A549 (cell line): ENCODE results near the gene MBTPS2. TPM values are rescaled to one million over a fixed set of nuclear protein-coding genes. Genes with fewer than 3 reads are reported as not detected.

ENCODE experiments used
- ATAC-seq, 2 experiments: fragments of 200-7000 bp in 1 of 2; fragments of >200 bp in 1 of 2; cut with Nextera tagmentation in 1 of 2; cut with Tn5 transposase in 1 of 2; 3 replicates each; pipeline versions ENCODE4 v1.8.0 to v1.9.1; 2018 to 2020; ENCODE audit warnings: mild to moderate bottlenecking in 1 of 2, moderate library complexity in 1 of 2
- CTCF ChIA-PET: fragments of 300-600 bp; sonication (Branson Sonifier 250); formaldehyde crosslinking; extraction: SDS; loops from one replicate; lab custom pipeline; 2021; ENCODE audit warnings: antibody characterized with exemption, inconsistent platforms; lab: Yijun Ruan, JAX
- POLR2A ChIA-PET: fragments of 350-600 bp; formaldehyde crosslinking; extraction: SDS; loops from one replicate; lab custom pipeline; 2021; ENCODE audit warnings: antibody characterized with exemption, inconsistent platforms; lab: Yijun Ruan, JAX
- DNase-seq, 2 experiments: peaks; one replicate each; pipeline versions ENCODE4 v3.0.0 to v3.0.0-alpha.2; 2011 to 2016; ENCODE audit warnings: low read depth in 1 of 2, low spot score in 1 of 2
- FAIRE-seq: peaks from 2 replicates; lab custom pipeline; 2011; peaks lifted over from hg19 to GRCh38; lab: Jason Lieb, UNC
- H3K27ac ChIP-seq, 2 experiments: fragments of >200 bp; sonication (Bioruptor Twin); formaldehyde crosslinking; 3 replicates each; pipeline ENCODE4 v1.5.1; 2016 to 2017
- H3K4me1 ChIP-seq: fragments of >200 bp; sonication (Bioruptor Twin); formaldehyde crosslinking; 3 replicates; pipeline ENCODE4 v1.6.1; 2016
- H3K4me2 ChIP-seq: fragments of >200 bp; sonication (Bioruptor Twin); formaldehyde crosslinking; 3 replicates; pipeline ENCODE4 v1.6.1; 2016
- H3K4me3 ChIP-seq: fragments of >200 bp; sonication (Bioruptor Twin); formaldehyde crosslinking; 3 replicates; pipeline ENCODE4 v1.5.1; 2016
- H3K9me3 ChIP-seq: fragments of >200 bp; sonication (Bioruptor Twin); formaldehyde crosslinking; 3 replicates; pipeline ENCODE4 v1.6.1; 2016
- ATOH8 ChIP-seq: fragments of 250-450 bp; sonication (Bioruptor Pico); IDR thresholded peaks from 2 replicates; pipeline ENCODE4 v1.5.0; 2020; ENCODE audit warnings: low read depth, mild to moderate bottlenecking, moderate library complexity
- BHLHE40 ChIP-seq: IDR thresholded peaks from 2 replicates; pipeline ENCODE4 v1.6.1; 2012; ENCODE audit warnings: low read depth, low read length, inconsistent platforms
- CHD2 ChIP-seq: fragments of 150-350 bp; IDR thresholded peaks from 2 replicates; pipeline ENCODE4 v1.6.1; 2014; ENCODE audit warnings: low read length; ENCODE audit not compliant: partially characterized antibody
- CTCF ChIP-seq: fragments of >200 bp; sonication (Bioruptor Twin); formaldehyde crosslinking; IDR thresholded peaks from 3 replicates; pipeline ENCODE4 v1.5.1; 2016
- E2F6 ChIP-seq: IDR thresholded peaks from 2 replicates; pipeline ENCODE4 v1.6.1; 2012; ENCODE audit warnings: low read depth, borderline replicate concordance
- EHF ChIP-seq: fragments of 250-450 bp; sonication (Bioruptor Pico); IDR thresholded peaks from 2 replicates; pipeline ENCODE4 v1.5.0; 2020; ENCODE audit warnings: mild to moderate bottlenecking
- ELK1 ChIP-seq: fragments of 150-350 bp; IDR thresholded peaks from 2 replicates; pipeline ENCODE4 v1.6.1; 2014; ENCODE audit warnings: low read depth, mild to moderate bottlenecking, low read length
- EP300 ChIP-seq, 2 experiments: fragments of >200 bp; sonication (Bioruptor Twin); formaldehyde crosslinking; IDR thresholded peaks; 2 replicates in 1 of 2; 3 replicates in 1 of 2; pipeline ENCODE4 v1.6.1; 2016 to 2017
- FOSB ChIP-seq: fragments of 250-450 bp; sonication (Bioruptor Pico); IDR thresholded peaks from 2 replicates; pipeline ENCODE4 v1.5.0; 2020; ENCODE audit warnings: mild to moderate bottlenecking, moderate library complexity
- FOSL2 ChIP-seq, 2 experiments: fragments of 450-650 bp in 1 of 2; fragments of >200 bp in 1 of 2; sonication (Bioruptor Twin) in 1 of 2; formaldehyde crosslinking; IDR thresholded peaks; 2 replicates each; pipeline versions ENCODE4 v1.5.0 to v1.6.1; 2016 to 2020; ENCODE audit warnings: mild to moderate bottlenecking in 1 of 2, moderate library complexity in 1 of 2
- FOXS1 ChIP-seq: fragments of 250-450 bp; sonication (Bioruptor Pico); IDR thresholded peaks from 2 replicates; pipeline ENCODE4 v1.5.0; 2020; ENCODE audit warnings: mild to moderate bottlenecking, moderate library complexity
- GATA3 ChIP-seq: IDR thresholded peaks from 2 replicates; pipeline ENCODE4 v1.6.1; 2012; ENCODE audit warnings: borderline replicate concordance
- HDAC2 ChIP-seq: fragments of 200-600 bp; sonication (generic); IDR thresholded peaks from 2 replicates; pipeline ENCODE4 v1.6.1; 2016
- HES2 ChIP-seq: fragments of >200 bp; sonication (Bioruptor Twin); formaldehyde crosslinking; IDR thresholded peaks from 2 replicates; pipeline ENCODE4 v1.6.1; 2016
- HOXA7 ChIP-seq: fragments of 250-450 bp; sonication (Bioruptor Pico); IDR thresholded peaks from 2 replicates; pipeline ENCODE4 v1.5.0; 2020; ENCODE audit warnings: mild to moderate bottlenecking, moderate library complexity
- KDM5A ChIP-seq: fragments of 200-600 bp; sonication (generic); IDR thresholded peaks from 2 replicates; pipeline ENCODE4 v1.6.1; 2016; ENCODE audit warnings: antibody characterized with exemption, mild to moderate bottlenecking
- MAFK ChIP-seq: fragments of 450-650 bp; IDR thresholded peaks from 2 replicates; pipeline ENCODE4 v1.6.1; 2014; ENCODE audit not compliant: partially characterized antibody
- MAZ ChIP-seq: fragments of 150-350 bp; IDR thresholded peaks from 2 replicates; pipeline ENCODE4 v1.6.1; 2014; ENCODE audit warnings: antibody characterized with exemption, low read depth, low read length, borderline replicate concordance
- NR3C1 ChIP-seq: fragments of >200 bp; sonication (Bioruptor Twin); formaldehyde crosslinking; IDR thresholded peaks from 3 replicates; pipeline ENCODE4 v1.6.1; 2017
- PBX3 ChIP-seq: IDR thresholded peaks from 2 replicates; pipeline ENCODE4 v1.6.1; 2012
- POLR2AphosphoS2 ChIP-seq: conservative IDR thresholded peaks from 2 replicates; pipeline ENCODE4 v1.6.1; 2012; ENCODE audit warnings: low read length, improper control_type of control experiment, inconsistent platforms
- REST ChIP-seq: fragments of 200-600 bp; sonication (generic); IDR thresholded peaks from 2 replicates; pipeline ENCODE4 v1.6.1; 2016; ENCODE audit warnings: antibody characterized with exemption, mild to moderate bottlenecking, moderate library complexity
- SMC3 ChIP-seq: fragments of >200 bp; sonication (Bioruptor Twin); formaldehyde crosslinking; IDR thresholded peaks from 3 replicates; pipeline ENCODE4 v1.6.1; 2018; ENCODE audit warnings: inconsistent platforms
- TP53 ChIP-seq: fragments of 250-450 bp; sonication (Bioruptor Pico); IDR thresholded peaks from 2 replicates; pipeline ENCODE4 v1.5.0; 2021; ENCODE audit warnings: mild to moderate bottlenecking, moderate library complexity
- ZFP36 ChIP-seq: fragments of 450-650 bp; IDR thresholded peaks from 2 replicates; pipeline ENCODE4 v1.6.1; 2014; ENCODE audit warnings: borderline replicate concordance; ENCODE audit not compliant: partially characterized antibody
- WGBS: methylation state at CpG from one replicate; pipeline ENCODE4 v1.1.6; 2017; ENCODE audit errors: missing lambda C conversion rate; 5-methylcytosine and 5-hydroxymethylcytosine counted together
- polyA plus RNA-seq, 4 experiments: library from polyadenylated mRNA; depleted of rRNA in 3 of 4; stranded (reverse); fragments of >200 nt; fragmentation: RNase III in 1 of 4; extraction: RNeasy Plus Mini Kit Qiagen cat#74134 plus additional on column Dnase treatment in 1 of 4; gene quantifications; 2 replicates in 3 of 4; 3 replicates in 1 of 4; pipeline ENCODE4 v1.2.3, GENCODE V29; 2011 to 2017

The MBTPS2 gene
- polyA plus RNA-seq, 2 of the 4 experiments (the other 2 are of a cell fraction) = 24.7 to 65.6 TPM

- DNase-seq (no peak), FAIRE-seq (no peak), ATAC-seq (no peak)
- WGBS = 94% methylated on average over 1 of the region's 1 CpG
- Histone ChIP-seq H3K4me1 (no peaks in the 10 kb centered on the region), H3K9me3 (no peaks in the 10 kb centered on the region), H3K27ac (no peak overlapping the region), H3K4me3 (no peak overlapping the region), H3K4me2 (no peak overlapping the region)
- CTCF ChIA-PET = interaction anchor here (0.7 kb wide), 1 partner anchor 65 kb away, joined by 4 read pairs; no protein-coding TSS in a partner anchor
- TF ChIP-seq MAZ (no peak), SMC3 (no peak), KDM5A (no peak), BHLHE40 (no peak), E2F6 (no peak), GATA3 (no peak), HDAC2 (no peak), PBX3 (no peak), EHF (CRISPR knock-in tag) (no peak), EP300 (IDR thresholded peaks at IDR 0.05) (no peak), HOXA7 (CRISPR knock-in tag) (no peak), NR3C1 (no peak), HES2 (no peak)
- POLR2A ChIA-PET = no interaction called here
Observed at GRCh38 chrX:21907260-21907659, 67.8 kb downstream of the MBTPS2 start.

GRCh38 chrX:21911481-21911880 lies 72.1 kb downstream of the MBTPS2 start:
- Histone ChIP-seq H3K4me3 (no peak overlapping the region), H3K27ac (no peak overlapping the region), H3K9me3 (no peaks in the 10 kb centered on the region)
- WGBS = 87% methylated on average over 4 of the region's 4 CpGs
- CTCF ChIA-PET = interaction anchor here (0.9 kb wide), 1 partner anchor 21 kb away, joined by 3 read pairs; no protein-coding TSS in a partner anchor
- ATAC-seq = no peak
- no peak for TF ChIP-seq FOXS1 (CRISPR knock-in tag)
- TF ChIP-seq CHD2 = no peak
- no peak for TF ChIP-seq SMC3
- TF ChIP-seq ZFP36 = no peak
- no peak for TF ChIP-seq FOSB (CRISPR knock-in tag)
- no peak for TF ChIP-seq REST
- no peak for TF ChIP-seq MAFK
- TF ChIP-seq CTCF = no peak
- no peak for TF ChIP-seq E2F6
- no peak for TF ChIP-seq TP53
- no peak for TF ChIP-seq HOXA7 (CRISPR knock-in tag)
- no peak for TF ChIP-seq ATOH8 (CRISPR knock-in tag)
- TF ChIP-seq FOSL2 (IDR thresholded peaks at IDR 0.05) = no peak
- no peak for TF ChIP-seq FOSL2 (CRISPR knock-in tag; IDR thresholded peaks at IDR 0.05)
- TF ChIP-seq ELK1 = no peak
- TF ChIP-seq GATA3 = no peak
- TF ChIP-seq POLR2AphosphoS2 = no peak
- TF ChIP-seq, all 56 proteins: peak for 0
- DNase-seq (no peak), FAIRE-seq (no peak)
- H3K4me1 ChIP-seq = no peaks in the 10 kb centered on the region
- H3K4me2 ChIP-seq = no peak overlapping the region
- POLR2A ChIA-PET = no interaction called here
